KMS-11 (cell line): ENCODE measurements around the gene LCE2A.

Experiments
- H2AFZ ChIP-seq: fragments of 200-600 bp; sonication (generic); 2 replicates; pipeline ENCODE4 v1.6.1; 2016; ENCODE audit warnings: antibody characterized with exemption, mixed run types, low read depth
- H3K27ac ChIP-seq: fragments of 200-600 bp; sonication (generic); 2 replicates; pipeline ENCODE4 v1.6.1; 2016; ENCODE audit warnings: mild to moderate bottlenecking, mixed run types
- H3K27me3 ChIP-seq: fragments of 200-600 bp; sonication (generic); 2 replicates; pipeline ENCODE4 v1.6.1; 2017; ENCODE audit warnings: mild to moderate bottlenecking, low read depth, mixed run types, moderate library complexity; ENCODE audit not compliant: insufficient read depth
- H3K36me3 ChIP-seq: fragments of 200-600 bp; sonication (generic); 2 replicates; pipeline ENCODE4 v1.6.1; 2017; ENCODE audit warnings: mild to moderate bottlenecking, mixed run types; ENCODE audit not compliant: insufficient read depth
- H3K4me1 ChIP-seq: fragments of 200-600 bp; sonication (generic); 2 replicates; pipeline ENCODE4 v1.6.1; 2016; ENCODE audit warnings: mild to moderate bottlenecking, low read depth, mixed run types; ENCODE audit not compliant: poor library complexity, severe bottlenecking
- H3K4me2 ChIP-seq: fragments of 200-600 bp; sonication (generic); 2 replicates; pipeline ENCODE4 v1.7.0; 2016; ENCODE audit warnings: mild to moderate bottlenecking, mixed run types
- H3K4me3 ChIP-seq: fragments of 200-600 bp; sonication (generic); IDR thresholded peaks from 2 replicates; pipeline ENCODE4 v1.6.1; 2017; ENCODE audit warnings: low read depth, low read length, mixed read lengths; ENCODE audit not compliant: insufficient read depth
- H3K79me2 ChIP-seq: fragments of 200-600 bp; sonication (generic); 2 replicates; pipeline ENCODE4 v1.6.1; 2016; ENCODE audit warnings: low read depth, mixed run types; ENCODE audit not compliant: insufficient read depth
- H3K9ac ChIP-seq: fragments of 200-600 bp; sonication (generic); 2 replicates; pipeline ENCODE4 v1.6.1; 2016; ENCODE audit warnings: mild to moderate bottlenecking, mixed run types
- H4K20me1 ChIP-seq: fragments of 200-600 bp; sonication (generic); 2 replicates; pipeline ENCODE4 v1.6.1; 2016; ENCODE audit warnings: mild to moderate bottlenecking, mixed run types; ENCODE audit not compliant: insufficient read depth
- TF ChIP-seq, protein P1 (sequence below): fragments of 200-600 bp; sonication (generic); conservative IDR thresholded peaks from 2 replicates; pipeline ENCODE4 v1.6.1; 2017; ENCODE audit warnings: low read depth, mild to moderate bottlenecking, antibody characterized with exemption, low read length, moderate library complexity, mixed read lengths

Gene LCE2A

DNA sequence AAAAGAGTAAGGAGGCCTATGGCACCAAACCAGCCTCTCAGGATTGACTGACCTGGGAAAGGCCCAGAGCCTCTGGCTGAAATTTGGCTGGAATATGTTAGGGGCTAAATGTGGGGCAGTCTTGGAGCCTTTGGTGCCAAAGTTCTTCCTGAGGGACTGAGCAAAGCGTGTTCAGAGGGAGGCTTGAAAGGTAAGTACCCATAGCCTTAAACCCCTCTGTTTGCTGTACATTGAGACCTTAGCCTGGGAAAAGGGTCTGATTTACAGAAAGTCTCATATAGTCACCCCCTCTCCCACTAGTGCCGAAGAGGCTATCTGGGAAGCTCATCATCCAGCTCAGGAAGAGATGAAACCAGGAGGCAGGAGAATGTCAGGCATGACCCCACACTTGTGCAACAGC lies 9.7 kb downstream of the LCE2A start, which contains the start of gene LCE4A:
LCE4A (plus strand) TSS at position 301 of the 400 bp plus-strand sequence. CDS start 916 bp downstream, outside the sequence.
- H4K20me1 ChIP-seq, result no peaks in the 10 kb centered on the region
- no peak within 1 kb of the TSS for H2AFZ ChIP-seq
- TF ChIP-seq, protein P1, sequence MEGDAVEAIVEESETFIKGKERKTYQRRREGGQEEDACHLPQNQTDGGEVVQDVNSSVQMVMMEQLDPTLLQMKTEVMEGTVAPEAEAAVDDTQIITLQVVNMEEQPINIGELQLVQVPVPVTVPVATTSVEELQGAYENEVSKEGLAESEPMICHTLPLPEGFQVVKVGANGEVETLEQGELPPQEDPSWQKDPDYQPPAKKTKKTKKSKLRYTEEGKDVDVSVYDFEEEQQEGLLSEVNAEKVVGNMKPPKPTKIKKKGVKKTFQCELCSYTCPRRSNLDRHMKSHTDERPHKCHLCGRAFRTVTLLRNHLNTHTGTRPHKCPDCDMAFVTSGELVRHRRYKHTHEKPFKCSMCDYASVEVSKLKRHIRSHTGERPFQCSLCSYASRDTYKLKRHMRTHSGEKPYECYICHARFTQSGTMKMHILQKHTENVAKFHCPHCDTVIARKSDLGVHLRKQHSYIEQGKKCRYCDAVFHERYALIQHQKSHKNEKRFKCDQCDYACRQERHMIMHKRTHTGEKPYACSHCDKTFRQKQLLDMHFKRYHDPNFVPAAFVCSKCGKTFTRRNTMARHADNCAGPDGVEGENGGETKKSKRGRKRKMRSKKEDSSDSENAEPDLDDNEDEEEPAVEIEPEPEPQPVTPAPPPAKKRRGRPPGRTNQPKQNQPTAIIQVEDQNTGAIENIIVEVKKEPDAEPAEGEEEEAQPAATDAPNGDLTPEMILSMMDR, result no peak
- no peaks in the 10 kb centered on the region for H3K36me3 ChIP-seq
- no peaks in the 10 kb centered on the region for H3K79me2 ChIP-seq
- H3K4me1 ChIP-seq, result no peaks in the 10 kb centered on the region
- H3K27me3 ChIP-seq, result no peaks in the 10 kb centered on the region
- no peak within 1 kb of the TSS for H3K27ac ChIP-seq
- no peak within 1 kb of the TSS for H3K4me2 ChIP-seq
- no peak within 1 kb of the TSS for H3K4me3 ChIP-seq
- H3K9ac ChIP-seq, result no peak within 1 kb of the TSS

DNA sequence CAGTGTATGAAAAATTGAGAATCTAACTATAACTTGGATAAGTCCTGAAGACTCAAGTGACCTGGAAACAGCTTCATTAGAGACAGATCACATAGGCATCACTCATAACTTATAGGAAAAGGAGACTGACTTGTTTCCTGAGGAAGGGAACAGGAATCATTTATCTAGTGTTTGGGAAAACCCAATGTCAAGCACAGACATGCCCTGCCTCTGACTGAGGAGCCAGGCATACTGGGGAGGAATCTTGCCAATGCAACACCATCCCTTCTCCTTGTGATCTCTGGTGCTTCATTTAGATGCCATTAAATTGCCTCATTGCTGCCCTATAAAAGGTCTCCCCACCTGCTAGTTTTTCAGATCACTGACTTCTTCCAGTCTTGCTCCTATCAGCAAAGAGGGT lies 20.1 kb downstream of the LCE2A start:
- Histone ChIP-seq H2AFZ (no peak overlapping the region), H3K27me3 (no peaks in the 10 kb centered on the region), H3K36me3 (no peaks in the 10 kb centered on the region), H4K20me1 (no peaks in the 10 kb centered on the region), H3K4me2 (no peak overlapping the region), H3K4me1 (no peaks in the 10 kb centered on the region), H3K9ac (no peak overlapping the region), H3K27ac (no peak overlapping the region), H3K79me2 (no peaks in the 10 kb centered on the region), H3K4me3 (no peak overlapping the region)
- TF ChIP-seq, protein P1, result no peak

GRCh38 chr1:152725261-152725660 lies 27.1 kb downstream of the LCE2A start:
- Histone ChIP-seq H3K4me2 (no peak overlapping the region), H3K27ac (no peak overlapping the region), H3K79me2 (no peaks in the 10 kb centered on the region), H4K20me1 (no peaks in the 10 kb centered on the region), H3K9ac (no peak overlapping the region), H2AFZ (no peak overlapping the region), H3K4me1 (no peaks in the 10 kb centered on the region), H3K27me3 (no peaks in the 10 kb centered on the region), H3K36me3 (no peaks in the 10 kb centered on the region), H3K4me3 (no peak overlapping the region)
- TF ChIP-seq, protein P1, result no peak

DNA sequence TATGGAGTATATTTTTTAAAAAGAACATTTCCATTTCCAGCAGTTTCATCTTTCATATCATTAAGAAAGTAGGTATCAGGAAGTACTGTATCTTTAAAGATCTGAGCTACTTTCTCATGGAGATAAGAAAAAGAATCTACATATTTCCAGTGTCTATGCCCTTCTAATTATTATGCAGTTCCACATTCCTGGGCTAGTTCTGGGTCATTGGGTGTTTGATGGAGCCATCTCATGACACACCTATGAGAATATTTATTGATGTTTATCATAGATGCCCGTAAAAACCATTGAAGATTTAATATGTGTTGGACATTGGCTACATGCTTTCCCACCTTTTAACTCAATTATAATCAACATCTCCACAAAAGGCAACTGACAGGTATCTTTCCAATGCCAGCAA lies 30.8 kb downstream of the LCE2A start:
- H3K4me2 ChIP-seq, result no peak overlapping the region
- TF ChIP-seq, protein P1, result no peak
- no peak overlapping the region for H2AFZ ChIP-seq
- H3K36me3 ChIP-seq, result no peaks in the 10 kb centered on the region
- H3K79me2 ChIP-seq, result no peaks in the 10 kb centered on the region
- no peak overlapping the region for H3K4me3 ChIP-seq
- no peak overlapping the region for H3K9ac ChIP-seq
- no peaks in the 10 kb centered on the region for H3K27me3 ChIP-seq
- no peaks in the 10 kb centered on the region for H4K20me1 ChIP-seq
- no peaks in the 10 kb centered on the region for H3K4me1 ChIP-seq
- H3K27ac ChIP-seq, result no peak overlapping the region
